Measurements from ENCODE around the gene WDR18.

DNA sequence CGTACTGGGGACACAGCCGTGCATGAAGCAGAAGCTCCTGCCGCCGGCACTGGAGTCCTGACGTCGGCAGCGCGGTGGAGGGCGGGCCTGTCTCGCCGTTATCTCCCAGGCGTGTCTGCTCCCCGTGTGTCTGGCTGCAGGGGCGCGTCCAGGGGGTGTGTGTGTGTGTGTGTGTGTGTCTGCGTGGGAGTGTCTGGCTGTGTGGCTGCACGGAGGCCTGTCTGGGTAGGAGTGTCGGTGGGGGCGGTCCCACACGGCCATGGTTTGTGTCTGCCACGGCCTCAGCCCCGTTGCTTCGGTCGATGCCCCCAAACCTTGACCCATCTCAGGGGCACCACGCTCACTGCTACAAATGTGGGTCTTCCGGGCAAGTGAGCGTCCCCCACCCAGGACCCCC is 40.0 kb upstream of the WDR18 start:
- TF ChIP-seq ZNF462 (CRISPR knock-in tag; IDR thresholded peaks at IDR 0.05) (no peak), EZH2 (IDR thresholded peaks at IDR 0.05; ENCODE audit: low read depth, unreplicated experiment) (no peak), CTCF (conservative IDR thresholded peaks at IDR 0.05; ENCODE audit: low read depth in 2 of 2) (no peak), REST (IDR thresholded peaks at IDR 0.05; ENCODE audit: unreplicated experiment) (no peak), STAT1 (IDR thresholded peaks at IDR 0.05; ENCODE audit: unreplicated experiment) (no peak), NANOG (IDR thresholded peaks at IDR 0.05; ENCODE audit: borderline replicate concordance) (no peak), CREB1 (CRISPR knock-in tag; IDR thresholded peaks at IDR 0.05; ENCODE audit: low read depth) (no peak), POLR2AphosphoS5 (IDR thresholded peaks at IDR 0.05; ENCODE audit: low read depth) (no peak), EZH2phosphoT487 (IDR thresholded peaks at IDR 0.05; ENCODE audit: unreplicated experiment) (no peak), ZNF114 (CRISPR knock-in tag; IDR thresholded peaks at IDR 0.05) (no peak), JUNB (IDR thresholded peaks at IDR 0.05; ENCODE audit: unreplicated experiment) (no peak), ETS1 (IDR thresholded peaks at IDR 0.05) (no peak), ZNF331 (CRISPR knock-in tag; IDR thresholded peaks at IDR 0.05; ENCODE audit: low read depth) (no peak)
